Fibroblast of skin of back (primary cell): Measurements from ENCODE around the gene APOM.
A peak's percentile ranks its signal among the peaks of the same experiment; 100 is the strongest.

ENCODE experiments used
- DNase-seq: peaks from one replicate; pipeline ENCODE4 v3.0.0-alpha.2; 2013

Gene APOM

GRCh38 chr6:31658983-31659648, 3.4 kb downstream of the APOM start:
- no peak for DNase-seq

- peak; percentile 23 for DNase-seq
Observed at GRCh38 chr6:31659649-31660380, 4.1 kb downstream of the APOM start.

- peak; percentile 80 for DNase-seq
Observed at GRCh38 chr6:31660381-31661261, 4.9 kb downstream of the APOM start, which contains the start of gene C6orf47. C6orf47 (minus strand) TSS chr6:31660778; CDS start chr6:31659947, 831 bp downstream.

GRCh38 chr6:31661262-31662123, 5.8 kb downstream of the APOM start:
- no peak for DNase-seq

GRCh38 chr6:31662124-31662723, 6.5 kb downstream of the APOM start:
- DNase-seq, result no peak

- DNase-seq, result peak; percentile 60
Observed at GRCh38 chr6:31663126-31663960, 7.6 kb downstream of the APOM start.

GRCh38 chr6:31663961-31664789, 8.5 kb downstream of the APOM start:
- peak; percentile 91 for DNase-seq

GRCh38 chr6:31664790-31665500, 9.3 kb downstream of the APOM start, which contains the start of gene GPANK1:
GPANK1 (minus strand) TSS chr6:31664997; CDS start chr6:31664478, 519 bp downstream.
- peak; percentile 91 for DNase-seq

GRCh38 chr6:31665501-31666336, 10.0 kb downstream of the APOM start, which contains the start of gene CSNK2B:
CSNK2B (plus strand) TSS chr6:31666080; CDS start chr6:31666832, 752 bp downstream.
- DNase-seq, result peak; percentile 98

- no peak for DNase-seq
Observed at GRCh38 chr6:31666337-31666965, 10.8 kb downstream of the APOM start.

GRCh38 chr6:31669676-31670075, 14.0 kb downstream of the APOM start, which contains the start of gene LY6G5B:
LY6G5B (plus strand) TSS chr6:31669976; CDS start chr6:31670951, 975 bp downstream.
- no peak for DNase-seq

- DNase-seq, result no peak
Observed at GRCh38 chr6:31676322-31676903, 20.7 kb downstream of the APOM start.

GRCh38 chr6:31676904-31677303, 21.2 kb downstream of the APOM start:
- DNase-seq, result no peak

GRCh38 chr6:31677955-31678354, 22.3 kb downstream of the APOM start:
- no peak for DNase-seq

GRCh38 chr6:31680226-31681134, 24.8 kb downstream of the APOM start, which contains the start of gene LY6G5C:
LY6G5C (minus strand) TSS chr6:31681067; CDS start chr6:31680373, 694 bp downstream.
- peak; percentile 80 for DNase-seq
